WTC11 (cell line): ENCODE data around the gene PSKH1. TPM values are rescaled to one million over a fixed set of nuclear protein-coding genes. Genes with fewer than 3 reads are reported as not detected.

Experiments used
- ATAC-seq: fragments of 200-7000 bp; cut with Tn5 transposase; 2 replicates; pipeline ENCODE4 v1.10.0; 2021; ENCODE audit warnings: mild to moderate bottlenecking, moderate library complexity
- CTCF ChIA-PET: fragments of 300-600 bp; sonication (Branson Sonifier 250); formaldehyde crosslinking; loops from one replicate; lab custom pipeline; 2021; ENCODE audit warnings: antibody characterized with exemption; lab: Charles Lee
- POLR2A ChIA-PET: fragments of 350-600 bp; sonication (Branson Sonifier 250); formaldehyde crosslinking; loops from one replicate; lab custom pipeline; 2021; ENCODE audit warnings: antibody characterized with exemption; lab: Charles Lee
- DNase-seq: peaks from one replicate; pipeline ENCODE4 v3.0.0; 2021; ENCODE audit warnings: low spot score
- H3K27ac Mint-ChIP-seq: 2 replicates; pipeline ENCODE4 v1.8.0; 2021; ENCODE audit warnings: mixed read lengths
- H3K27me3 Mint-ChIP-seq: 2 replicates; pipeline ENCODE4 v1.8.0; 2021; ENCODE audit warnings: low read depth, mild to moderate bottlenecking, moderate library complexity, mixed read lengths
- H3K36me3 Mint-ChIP-seq: 2 replicates; pipeline ENCODE4 v1.8.0; 2021; ENCODE audit warnings: mixed read lengths
- H3K4me1 Mint-ChIP-seq: 2 replicates; pipeline ENCODE4 v1.8.0; 2022; ENCODE audit warnings: mixed read lengths
- H3K4me3 Mint-ChIP-seq: 2 replicates; pipeline ENCODE4 v1.8.0; 2021; ENCODE audit warnings: mild to moderate bottlenecking, moderate library complexity, mixed read lengths
- H3K9me3 Mint-ChIP-seq: 2 replicates; pipeline ENCODE4 v1.8.0; 2021; ENCODE audit warnings: mixed read lengths
- AFF4 ChIP-seq: sonication (generic); formaldehyde crosslinking; IDR thresholded peaks from 2 replicates; pipeline ENCODE4 v1.8.1; 2023; ENCODE audit warnings: mild to moderate bottlenecking, missing genetic modification reagents, borderline replicate concordance
- CTCF ChIP-seq: fragments of 200-600 bp; IDR thresholded peaks from 2 replicates; pipeline ENCODE4 v1.8.0; 2022; ENCODE audit warnings: antibody characterized with exemption
- GRHL2 ChIP-seq: fragments of 250-450 bp; sonication (Bioruptor Pico); IDR thresholded peaks from 2 replicates; pipeline ENCODE4 v1.8.0; 2022; ENCODE audit warnings: mild to moderate bottlenecking, moderate library complexity; ENCODE audit not compliant: insufficient replicate concordance, severe bottlenecking
- HMGXB4 ChIP-seq: sonication (generic); formaldehyde crosslinking; IDR thresholded peaks from 2 replicates; pipeline ENCODE4 v1.8.1; 2023; ENCODE audit warnings: mild to moderate bottlenecking, moderate library complexity, missing genetic modification reagents
- IRF2 ChIP-seq: sonication (generic); formaldehyde crosslinking; IDR thresholded peaks from 2 replicates; pipeline ENCODE4 v1.8.0; 2022; ENCODE audit warnings: low read depth, missing genetic modification reagents, borderline replicate concordance
- JUN ChIP-seq: sonication (generic); formaldehyde crosslinking; IDR thresholded peaks from 2 replicates; pipeline ENCODE4 v1.8.0; 2023; ENCODE audit warnings: mild to moderate bottlenecking, missing genetic modification reagents
- KAT7 ChIP-seq: sonication (generic); formaldehyde crosslinking; IDR thresholded peaks from 2 replicates; pipeline ENCODE4 v1.8.1; 2023; ENCODE audit warnings: missing genetic modification reagents, mild to moderate bottlenecking, borderline replicate concordance
- STAT6 ChIP-seq: sonication (generic); formaldehyde crosslinking; conservative IDR thresholded peaks from 2 replicates; pipeline ENCODE4 v1.8.1; 2023; ENCODE audit warnings: mild to moderate bottlenecking, low read depth, missing genetic modification reagents, moderate library complexity
- TEAD1 ChIP-seq: sonication (generic); formaldehyde crosslinking; IDR thresholded peaks from 2 replicates; pipeline ENCODE4 v1.8.0; 2022; ENCODE audit warnings: mild to moderate bottlenecking, missing genetic modification reagents
- TP53 ChIP-seq: sonication (generic); formaldehyde crosslinking; IDR thresholded peaks from 2 replicates; pipeline ENCODE4 v1.8.1; 2023; ENCODE audit warnings: mild to moderate bottlenecking, missing genetic modification reagents
- ZNF121 ChIP-seq: sonication (generic); formaldehyde crosslinking; IDR thresholded peaks from 2 replicates; pipeline ENCODE4 v1.8.0; 2023; ENCODE audit warnings: missing genetic modification reagents
- ZNF317 ChIP-seq: sonication (generic); formaldehyde crosslinking; IDR thresholded peaks from 2 replicates; pipeline ENCODE4 v1.8.1; 2023; ENCODE audit warnings: low read depth, mild to moderate bottlenecking, moderate library complexity, missing genetic modification reagents, borderline replicate concordance
- ZNF423 ChIP-seq: fragments of 250-450 bp; sonication (Bioruptor Pico); IDR thresholded peaks from 2 replicates; pipeline ENCODE4 v2.1.2; 2022; ENCODE audit warnings: mild to moderate bottlenecking, moderate library complexity
- total RNA-seq: library from RNA; stranded (reverse); gene quantifications from 3 replicates; pipeline ENCODE4 v1.2.3, GENCODE V29; 2021
- TF ChIP-seq, protein P1 (sequence below): fragments of 250-450 bp; sonication (Bioruptor Pico); conservative IDR thresholded peaks from 2 replicates; pipeline ENCODE4 v1.9.0; 2021; ENCODE audit warnings: mild to moderate bottlenecking
- TF ChIP-seq, protein P2 (sequence below): fragments of 250-450 bp; sonication (Bioruptor Pico); IDR thresholded peaks from 2 replicates; pipeline ENCODE4 v1.9.0; 2021; ENCODE audit warnings: mild to moderate bottlenecking, borderline replicate concordance

PSKH1 gene
- total RNA-seq, 1 experiment from 2014 or later: 32.6 TPM

GRCh38 chr16:67880584-67880983 lies 12.5 kb upstream of the PSKH1 start:
- no peak overlapping the region for H3K4me3 Mint-ChIP-seq
- H3K9me3 Mint-ChIP-seq: no peaks in the 10 kb centered on the region
- peaks cover 57% of the 10 kb centered on the region for H3K36me3 Mint-ChIP-seq
- no peak overlapping the region for H3K27ac Mint-ChIP-seq
- peaks cover 11% of the 10 kb centered on the region for H3K4me1 Mint-ChIP-seq
- ATAC-seq (no peak), DNase-seq (no peak)
- ChIA-PET POLR2A (no interaction called here), CTCF (no interaction called here)
- TF ChIP-seq AFF4 (CRISPR knock-in tag) (no peak), ZNF121 (CRISPR knock-in tag) (no peak), STAT6 (CRISPR knock-in tag) (no peak), GRHL2 (no peak), HMGXB4 (no peak), TEAD1 (no peak), JUN (CRISPR knock-in tag) (no peak)
- TF ChIP-seq, protein P1, sequence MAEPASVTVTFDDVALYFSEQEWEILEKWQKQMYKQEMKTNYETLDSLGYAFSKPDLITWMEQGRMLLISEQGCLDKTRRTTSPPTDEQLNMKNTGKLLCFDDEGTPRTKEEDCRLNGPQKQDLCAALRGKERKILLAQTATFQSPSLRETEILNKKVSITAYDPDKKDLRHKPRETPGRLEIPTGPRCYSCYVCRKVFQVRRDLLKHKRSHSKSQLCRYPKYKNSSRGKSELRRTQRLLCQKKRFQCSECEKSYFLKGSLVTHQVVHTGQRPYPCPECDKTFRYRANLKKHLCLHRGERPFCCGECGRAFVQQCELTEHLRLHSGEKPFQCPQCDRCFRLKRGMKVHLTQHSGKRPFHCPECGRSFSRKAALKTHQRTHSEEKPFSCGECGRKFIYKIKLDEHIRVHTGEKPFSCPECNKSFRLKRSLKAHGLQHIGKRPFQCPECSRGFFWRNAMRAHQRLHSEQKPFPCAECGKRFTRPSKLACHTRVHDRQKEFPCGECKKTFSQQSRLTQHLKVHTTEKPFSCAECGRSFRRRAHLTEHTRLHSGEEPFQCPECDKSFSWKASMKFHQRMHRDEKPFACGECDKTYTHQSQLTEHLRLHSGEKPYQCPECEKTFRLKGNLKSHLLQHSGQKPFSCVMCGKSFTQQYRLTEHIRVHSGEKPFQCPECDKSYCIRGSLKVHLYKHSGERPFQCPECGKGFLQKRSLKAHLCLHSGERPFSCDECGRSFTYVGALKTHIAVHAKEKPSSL: no peak
- no peaks in the 10 kb centered on the region for H3K27me3 Mint-ChIP-seq

DNA sequence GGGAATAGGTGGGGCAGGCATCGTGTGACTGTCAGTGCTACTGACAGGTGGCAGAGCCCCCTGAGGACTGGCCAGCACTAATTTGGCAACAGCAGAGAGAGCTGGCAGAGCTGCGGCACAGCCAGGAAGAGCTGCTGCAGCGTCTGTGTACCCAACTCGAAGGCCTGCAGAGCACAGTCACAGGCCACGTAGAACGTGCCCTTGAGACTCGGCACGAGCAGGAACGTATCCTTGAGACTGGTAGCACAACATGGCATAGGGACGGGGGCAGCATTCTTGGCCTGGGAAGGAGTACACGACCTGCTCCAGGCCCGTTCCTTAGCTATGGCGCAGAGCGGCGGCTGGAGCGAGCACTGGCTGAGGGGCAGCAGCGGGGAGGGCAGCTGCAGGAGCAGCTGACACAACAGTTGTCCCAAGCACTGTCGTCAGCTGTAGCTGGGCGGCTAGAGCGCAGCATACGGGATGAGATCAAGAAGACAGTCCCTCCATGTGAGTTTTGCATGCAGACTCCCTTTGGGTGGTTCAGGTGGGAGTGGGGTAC lies 11.4 kb upstream of the PSKH1 start:
- DNase-seq: no peak
- ChIA-PET POLR2A (interaction anchor here (1.1 kb wide), 1 partner anchor 10 kb away, joined by 4 read pairs; no protein-coding TSS in a partner anchor), CTCF (interaction anchor here (1.1 to 5.5 kb wide), 3 partner anchors 10 to 60 kb away, joined by 3 to 144 read pairs (median 61); partner anchors contain the start of genes CTRL and LCAT)
- Mint-ChIP-seq H3K36me3 (peaks cover 51% of the 10 kb centered on the region), H3K27me3 (no peaks in the 10 kb centered on the region), H3K27ac (no peak overlapping the region), H3K9me3 (no peaks in the 10 kb centered on the region), H3K4me1 (peaks cover 21% of the 10 kb centered on the region), H3K4me3 (no peak overlapping the region)
- ATAC-seq: no peak
- TF ChIP-seq ZNF317 (CRISPR knock-in tag): no peak
- no peak for TF ChIP-seq HMGXB4
- no peak for TF ChIP-seq IRF2
- TF ChIP-seq, protein P2, sequence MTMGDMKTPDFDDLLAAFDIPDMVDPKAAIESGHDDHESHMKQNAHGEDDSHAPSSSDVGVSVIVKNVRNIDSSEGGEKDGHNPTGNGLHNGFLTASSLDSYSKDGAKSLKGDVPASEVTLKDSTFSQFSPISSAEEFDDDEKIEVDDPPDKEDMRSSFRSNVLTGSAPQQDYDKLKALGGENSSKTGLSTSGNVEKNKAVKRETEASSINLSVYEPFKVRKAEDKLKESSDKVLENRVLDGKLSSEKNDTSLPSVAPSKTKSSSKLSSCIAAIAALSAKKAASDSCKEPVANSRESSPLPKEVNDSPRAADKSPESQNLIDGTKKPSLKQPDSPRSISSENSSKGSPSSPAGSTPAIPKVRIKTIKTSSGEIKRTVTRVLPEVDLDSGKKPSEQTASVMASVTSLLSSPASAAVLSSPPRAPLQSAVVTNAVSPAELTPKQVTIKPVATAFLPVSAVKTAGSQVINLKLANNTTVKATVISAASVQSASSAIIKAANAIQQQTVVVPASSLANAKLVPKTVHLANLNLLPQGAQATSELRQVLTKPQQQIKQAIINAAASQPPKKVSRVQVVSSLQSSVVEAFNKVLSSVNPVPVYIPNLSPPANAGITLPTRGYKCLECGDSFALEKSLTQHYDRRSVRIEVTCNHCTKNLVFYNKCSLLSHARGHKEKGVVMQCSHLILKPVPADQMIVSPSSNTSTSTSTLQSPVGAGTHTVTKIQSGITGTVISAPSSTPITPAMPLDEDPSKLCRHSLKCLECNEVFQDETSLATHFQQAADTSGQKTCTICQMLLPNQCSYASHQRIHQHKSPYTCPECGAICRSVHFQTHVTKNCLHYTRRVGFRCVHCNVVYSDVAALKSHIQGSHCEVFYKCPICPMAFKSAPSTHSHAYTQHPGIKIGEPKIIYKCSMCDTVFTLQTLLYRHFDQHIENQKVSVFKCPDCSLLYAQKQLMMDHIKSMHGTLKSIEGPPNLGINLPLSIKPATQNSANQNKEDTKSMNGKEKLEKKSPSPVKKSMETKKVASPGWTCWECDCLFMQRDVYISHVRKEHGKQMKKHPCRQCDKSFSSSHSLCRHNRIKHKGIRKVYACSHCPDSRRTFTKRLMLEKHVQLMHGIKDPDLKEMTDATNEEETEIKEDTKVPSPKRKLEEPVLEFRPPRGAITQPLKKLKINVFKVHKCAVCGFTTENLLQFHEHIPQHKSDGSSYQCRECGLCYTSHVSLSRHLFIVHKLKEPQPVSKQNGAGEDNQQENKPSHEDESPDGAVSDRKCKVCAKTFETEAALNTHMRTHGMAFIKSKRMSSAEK (CRISPR knock-in tag): no peak
- TF ChIP-seq ZNF423 (CRISPR knock-in tag): no peak
- no peak for TF ChIP-seq KAT7 (CRISPR knock-in tag)
- no peak for TF ChIP-seq TP53 (CRISPR knock-in tag)
- TF ChIP-seq CTCF: no peak
